HG02798 (cell line): ENCODE results near the gene PANK4.

Experiments
- ATAC-seq: cut with Tn5 transposase; IDR thresholded peaks from one replicate; pipeline ENCODE4 v1.9.1; 2021; ENCODE audit warnings: mild to moderate bottlenecking; ENCODE audit not compliant: unreplicated experiment, poor library complexity

The PANK4 gene

GRCh38 chr1:2502661-2503553 is 23.5 kb downstream of the PANK4 start:
- no peak for ATAC-seq

- no peak for ATAC-seq
Observed at GRCh38 chr1:2502210-2502609, 24.2 kb downstream of the PANK4 start.

GRCh38 chr1:2501820-2502119 is 24.6 kb downstream of the PANK4 start:
- no peak for ATAC-seq

- no peak for ATAC-seq
Observed at GRCh38 chr1:2501041-2501819, 25.2 kb downstream of the PANK4 start.

GRCh38 chr1:2499986-2500596 is 26.3 kb downstream of the PANK4 start:
- ATAC-seq, result no peak

- no peak for ATAC-seq
Observed at GRCh38 chr1:2499260-2499659, 27.1 kb downstream of the PANK4 start.

GRCh38 chr1:2498648-2499047 is 27.7 kb downstream of the PANK4 start:
- ATAC-seq, result no peak

GRCh38 chr1:2497891-2498290 is 28.5 kb downstream of the PANK4 start:
- ATAC-seq, result no peak

GRCh38 chr1:2496746-2497145 is 29.6 kb downstream of the PANK4 start:
- ATAC-seq, result no peak

- ATAC-seq, result no peak
Observed at GRCh38 chr1:2496087-2496622, 30.2 kb downstream of the PANK4 start.

GRCh38 chr1:2495546-2495945 is 30.9 kb downstream of the PANK4 start:
- no peak for ATAC-seq

GRCh38 chr1:2495026-2495425 is 31.4 kb downstream of the PANK4 start:
- ATAC-seq, result no peak

- ATAC-seq, result no peak
Observed at GRCh38 chr1:2494323-2494693, 32.1 kb downstream of the PANK4 start.

- ATAC-seq, result no peak
Observed at GRCh38 chr1:2493691-2494322, 32.6 kb downstream of the PANK4 start.

GRCh38 chr1:2493218-2493617 is 33.2 kb downstream of the PANK4 start:
- ATAC-seq, result no peak

- no peak for ATAC-seq
Observed at GRCh38 chr1:2492091-2492490, 34.3 kb downstream of the PANK4 start.

- no peak for ATAC-seq
Observed at GRCh38 chr1:2489615-2490014, 36.8 kb downstream of the PANK4 start.

GRCh38 chr1:2488688-2489087 is 37.7 kb downstream of the PANK4 start:
- ATAC-seq, result no peak

GRCh38 chr1:2486558-2486957 is 39.8 kb downstream of the PANK4 start:
- ATAC-seq, result no peak

GRCh38 chr1:2486041-2486440 is 40.4 kb downstream of the PANK4 start:
- no peak for ATAC-seq

GRCh38 chr1:2483970-2484369 is 42.4 kb downstream of the PANK4 start:
- ATAC-seq, result no peak
